Esophagus muscularis mucosa (tissue), 4 donors: ENCODE data around the gene ERCC5. TPM values are rescaled to one million over a fixed set of nuclear protein-coding genes. Genes with fewer than 3 reads are reported as not detected.

Experiments
- DNase-seq: peaks from one replicate; pipeline ENCODE4 v3.0.0-alpha.2; 2017; ENCODE audit errors: extremely low spot score
- H3K27ac ChIP-seq, 4 donors: fragments of 200-600 bp; sonication (generic); replicated peaks in 1 of 4; 1 replicate in 3 of 4; 2 replicates in 1 of 4; pipeline ENCODE4 v1.5.1; 2016 to 2019; ENCODE audit warnings: mild to moderate bottlenecking in 1 of 4
- H3K27me3 ChIP-seq, 4 donors: fragments of 200-600 bp; sonication (generic); one replicate each; pipeline versions ENCODE4 v1.5.1 to v1.6.0; 2016 to 2019
- H3K36me3 ChIP-seq, 4 donors: fragments of 200-600 bp; sonication (generic); one replicate each; pipeline ENCODE4 v1.5.1; 2016 to 2019
- H3K4me1 ChIP-seq, 4 donors: fragments of 200-600 bp; sonication (generic); one replicate each; pipeline ENCODE4 v1.5.1; 2016 to 2019
- H3K4me3 ChIP-seq, 4 donors: fragments of 200-600 bp; sonication (generic); 1 replicate in 2 of 4; 2 replicates in 2 of 4; pipeline ENCODE4 v1.5.1; 2016 to 2019; ENCODE audit warnings: mild to moderate bottlenecking in 4 of 4, moderate library complexity in 1 of 4
- H3K9me3 ChIP-seq, 4 donors: fragments of 200-600 bp; sonication (generic); 1 replicate in 3 of 4; 2 replicates in 1 of 4; pipeline ENCODE4 v1.5.1; 2016 to 2019
- CTCF ChIP-seq, 3 experiments: fragments of 200-600 bp in 2 of 3; fragments of 450-650 bp in 1 of 3; sonication (generic) in 2 of 3; IDR thresholded peaks; one replicate each; pipeline ENCODE4 v1.5.1; 2017 to 2019; ENCODE audit warnings: antibody characterized with exemption in 3 of 3, mild to moderate bottlenecking in 2 of 3, moderate library complexity in 1 of 3
- EP300 ChIP-seq: sonication (generic); formaldehyde crosslinking; IDR thresholded peaks from one replicate; pipeline ENCODE4 v1.6.1; 2017; ENCODE audit warnings: antibody characterized with exemption
- POLR2A ChIP-seq: fragments of 450-650 bp; IDR thresholded peaks from one replicate; pipeline ENCODE4 v1.6.1; 2017; ENCODE audit warnings: antibody characterized with exemption, moderate library complexity, mild to moderate bottlenecking, low read depth
- POLR2AphosphoS5 ChIP-seq, 2 donors: sonication (generic); formaldehyde crosslinking; IDR thresholded peaks; one replicate each; pipeline ENCODE4 v1.6.1; 2017; ENCODE audit warnings: antibody characterized with exemption in 2 of 2
- WGBS: methylation state at CpG from one replicate; pipeline ENCODE4 v1.1.5; 2018; 5-methylcytosine and 5-hydroxymethylcytosine counted together
- intact Hi-C: fragments of 100-400 bp; cut with DNase I; formaldehyde crosslinking; loops from one replicate; pipeline ENCODE4 v1.15.1; 2023
- total RNA-seq, 4 donors: library from RNA; depleted of rRNA; stranded (reverse); fragments of >200 nt; gene quantifications; one replicate each; pipeline versions ENCODE4 v1.1.0 to v1.2.1, GENCODE V29; 2016

ERCC5 gene
- total RNA-seq, 4 donors from 2014 or later: 36.1 to 61.0 (median 44.0) TPM

- H3K36me3 ChIP-seq: peaks cover 0 to 10% (median 3%) of the 10 kb centered on the region in 4 donors
- H3K27me3 ChIP-seq: no peaks in the 10 kb centered on the region
- no peaks in the 10 kb centered on the region for H3K9me3 ChIP-seq
- no peak for TF ChIP-seq CTCF (IDR thresholded peaks at IDR 0.05)
- no peak for TF ChIP-seq EP300
- TF ChIP-seq POLR2A: no peak
- TF ChIP-seq POLR2AphosphoS5 (IDR thresholded peaks at IDR 0.05): no peak
- no peak overlapping the region for H3K4me3 ChIP-seq
- no peak for DNase-seq
- intact Hi-C loops: no loop called here
- no peak overlapping the region for H3K27ac ChIP-seq
- peaks cover 0 to 11% (median 4%) of the 10 kb centered on the region in 4 donors for H3K4me1 ChIP-seq
- WGBS: 96% methylated on average over 4 of the region's 4 CpGs
These were observed 36.2 kb downstream of the ERCC5 start for GRCh38 chr13:102881819-102882686.

GRCh38 chr13:102892503-102892902 lies 46.7 kb downstream of the ERCC5 start:
- H3K9me3 ChIP-seq: no peaks in the 10 kb centered on the region
- H3K27me3 ChIP-seq: no peaks in the 10 kb centered on the region
- DNase-seq: no peak
- WGBS: 87% methylated on average over 2 of the region's 2 CpGs
- no peak overlapping the region for H3K27ac ChIP-seq
- no peak for TF ChIP-seq POLR2A
- TF ChIP-seq EP300: no peak
- no peak for TF ChIP-seq CTCF (IDR thresholded peaks at IDR 0.05)
- TF ChIP-seq POLR2AphosphoS5 (IDR thresholded peaks at IDR 0.05): no peak
- H3K4me1 ChIP-seq: no peaks in the 10 kb centered on the region
- intact Hi-C loops: no loop called here
- no peak overlapping the region for H3K4me3 ChIP-seq
- no peaks in the 10 kb centered on the region for H3K36me3 ChIP-seq

GRCh38 chr13:102897371-102898138 lies 51.7 kb downstream of the ERCC5 start:
- intact Hi-C loops: no loop called here
- TF ChIP-seq POLR2A: no peak
- no peak for TF ChIP-seq POLR2AphosphoS5 (IDR thresholded peaks at IDR 0.05)
- no peak for TF ChIP-seq EP300
- no peak for TF ChIP-seq CTCF (IDR thresholded peaks at IDR 0.05)
- Histone ChIP-seq H3K9me3 (no peaks in the 10 kb centered on the region), H3K27me3 (no peaks in the 10 kb centered on the region), H3K27ac (no peak overlapping the region), H3K4me1 (peaks cover 0 to 5% (median 0%) of the 10 kb centered on the region in 4 donors), H3K36me3 (no peaks in the 10 kb centered on the region), H3K4me3 (no peak overlapping the region)
- WGBS: 93% methylated on average over 5 of the region's 6 CpGs
- DNase-seq: no peak

- TF ChIP-seq CTCF (IDR thresholded peaks at IDR 0.05) (no peak), POLR2A (no peak), EP300 (no peak), POLR2AphosphoS5 (IDR thresholded peaks at IDR 0.05) (no peak)
- Histone ChIP-seq H3K9me3 (no peaks in the 10 kb centered on the region), H3K36me3 (no peaks in the 10 kb centered on the region), H3K4me1 (peaks cover 0 to 5% (median 0%) of the 10 kb centered on the region in 4 donors), H3K27ac (no peak overlapping the region), H3K4me3 (no peak overlapping the region), H3K27me3 (no peaks in the 10 kb centered on the region)
- intact Hi-C loops: no loop called here
- WGBS: 87% methylated on average over 4 of the region's 4 CpGs
- DNase-seq: no peak
These were observed 54.4 kb downstream of the ERCC5 start for GRCh38 chr13:102900193-102900608.
